GM12878 (cell line): ENCODE measurements around the gene DHX32. TPM values are rescaled to one million over a fixed set of nuclear protein-coding genes. Genes with fewer than 3 reads are reported as not detected.

ENCODE experiments used
- CBX3 ChIP-seq: fragments of 200-600 bp; sonication (generic); IDR thresholded peaks from 2 replicates; pipeline ENCODE4 v1.6.1; 2016; ENCODE audit warnings: low read depth, borderline replicate concordance
- CHD1 ChIP-seq: IDR thresholded peaks from 2 replicates; pipeline ENCODE4 v1.6.1; 2012; ENCODE audit warnings: low read depth, low read length, improper control_type of control experiment
- EGR1 ChIP-seq, 2 experiments: IDR thresholded peaks; 1 replicate in 1 of 2; 2 replicates in 1 of 2; pipeline ENCODE4 v1.6.1; 2011 to 2012; ENCODE audit warnings: low read depth in 2 of 2, low read length in 2 of 2, borderline replicate concordance in 1 of 2, mild to moderate bottlenecking in 1 of 2, moderate library complexity in 1 of 2
- ESRRA ChIP-seq: IDR thresholded peaks from 2 replicates; pipeline ENCODE4 v1.6.1; 2012; ENCODE audit warnings: mild to moderate bottlenecking, low read length, improper control_type of control experiment
- ETV6 ChIP-seq, 2 experiments: fragments of 450-650 bp in 1 of 2; IDR thresholded peaks in 1 of 2; conservative IDR thresholded peaks in 1 of 2; 2 replicates each; pipeline ENCODE4 v1.6.1; 2014; ENCODE audit warnings: antibody characterized with exemption in 1 of 2, borderline replicate concordance in 1 of 2, low read depth in 1 of 2, mild to moderate bottlenecking in 1 of 2, moderate library complexity in 1 of 2
- FOXK2 ChIP-seq: fragments of 450-650 bp; IDR thresholded peaks from 2 replicates; pipeline ENCODE4 v1.6.1; 2017; ENCODE audit warnings: mild to moderate bottlenecking, moderate library complexity
- GABPA ChIP-seq: IDR thresholded peaks from 2 replicates; pipeline ENCODE4 v1.6.1; 2014; ENCODE audit warnings: antibody characterized with exemption, low read depth, mild to moderate bottlenecking, inconsistent platforms
- NFIC ChIP-seq: IDR thresholded peaks from 2 replicates; pipeline ENCODE4 v1.6.1; 2012; ENCODE audit warnings: low read depth, mild to moderate bottlenecking, inconsistent platforms, low read length, moderate library complexity
- POLR2A ChIP-seq: IDR thresholded peaks from 2 replicates; pipeline ENCODE4 v1.6.1; 2011; ENCODE audit warnings: low read depth, mild to moderate bottlenecking, low read length
- RCOR1 ChIP-seq: conservative IDR thresholded peaks from 2 replicates; pipeline ENCODE4 v1.6.1; 2012; ENCODE audit warnings: low read depth, low read length, improper control_type of control experiment
- SREBF1 ChIP-seq: IDR thresholded peaks from 2 replicates; pipeline ENCODE4 v1.6.1; 2012; ENCODE audit warnings: mild to moderate bottlenecking, low read length
- SREBF2 ChIP-seq: IDR thresholded peaks from 2 replicates; pipeline ENCODE4 v1.6.1; 2012; ENCODE audit warnings: mild to moderate bottlenecking, low read length
- STAT3 ChIP-seq: IDR thresholded peaks from 2 replicates; pipeline ENCODE4 v1.6.1; 2011; ENCODE audit warnings: low read depth, low read length, improper control_type of control experiment
- SUZ12 ChIP-seq: fragments of 200-600 bp; sonication (generic); IDR thresholded peaks from one replicate; pipeline ENCODE4 v1.6.1; 2018; ENCODE audit warnings: antibody characterized with exemption, mild to moderate bottlenecking; ENCODE audit not compliant: unreplicated experiment
- TAF1 ChIP-seq: IDR thresholded peaks from 2 replicates; pipeline ENCODE4 v1.6.1; 2011; ENCODE audit warnings: mild to moderate bottlenecking, low read depth, low read length, borderline replicate concordance
- ZZZ3 ChIP-seq: IDR thresholded peaks from 2 replicates; pipeline ENCODE4 v1.6.1; 2011; ENCODE audit warnings: low read depth; ENCODE audit not compliant: control insufficient read depth, insufficient read length
- polyA plus RNA-seq, 11 experiments: library from polyadenylated mRNA; depleted of rRNA in 4 of 11; unstranded in 6 of 11; stranded (reverse) in 5 of 11; fragments of >200 nt; fragmentation: Nextera tagmentation in 4 of 11; fragmentation: Illumina TruSeq in 1 of 11; extraction: Ambion mirVana in 4 of 11; extraction: Trizol in 1 of 11; gene quantifications; 1 replicate in 1 of 11; 2 replicates in 10 of 11; pipeline versions ENCODE4 v1.2.1 to v1.2.3, GENCODE V29; 2011 to 2016; ENCODE audit warnings: inconsistent platforms in 2 of 11, missing spikeins in 2 of 11, low read depth in 1 of 11
- total RNA-seq, 4 experiments: library from RNA; depleted of rRNA in 3 of 4; stranded (reverse); fragments of >200 nt in 3 of 4; fragmentation: Illumina TruSeq in 1 of 4; extraction: Trizol in 1 of 4; gene quantifications; 2 replicates each; pipeline versions ENCODE4 v1.2.1 to v1.2.3, GENCODE V29; 2013 to 2021
- TF ChIP-seq, protein P1 (sequence below): IDR thresholded peaks from 2 replicates; pipeline ENCODE4 v1.6.1; 2011; ENCODE audit warnings: mild to moderate bottlenecking, low read depth, low read length, moderate library complexity; ENCODE audit not compliant: insufficient replicate concordance
- TF ChIP-seq, protein P2 (sequence below), 3 experiments: IDR thresholded peaks in 2 of 3; conservative IDR thresholded peaks in 1 of 3; 2 replicates each; pipeline ENCODE4 v1.5.1; 2011; ENCODE audit warnings: low read depth in 3 of 3, low read length in 3 of 3, mild to moderate bottlenecking in 3 of 3, control low read depth in 2 of 3, moderate library complexity in 2 of 3, inconsistent platforms in 1 of 3, mixed read lengths in 1 of 3; ENCODE audit not compliant: control insufficient read depth in 2 of 3, insufficient read depth in 1 of 3; ENCODE audit errors: extremely low read depth in 1 of 3
- TF ChIP-seq, protein P3 (sequence below): fragments of 450-650 bp; conservative IDR thresholded peaks from 2 replicates; pipeline ENCODE4 v1.6.1; 2017; ENCODE audit warnings: mild to moderate bottlenecking, moderate library complexity
- TF ChIP-seq, protein P4 (sequence below): IDR thresholded peaks from 2 replicates; pipeline ENCODE4 v1.6.1; 2011; ENCODE audit warnings: low read depth, mild to moderate bottlenecking, low read length, moderate library complexity, borderline replicate concordance; ENCODE audit errors: extremely low read depth
- TF ChIP-seq, protein P5 (sequence below): fragments of 150-350 bp; IDR thresholded peaks from 2 replicates; pipeline ENCODE4 v1.6.1; 2014; ENCODE audit warnings: mild to moderate bottlenecking, low read depth, low read length

The DHX32 gene
- total and polyA plus RNA-seq, 10 of the 15 experiments (the other 5 are each of a cell fraction or from before 2014, with no cell fraction given): 5.4 to 21.0 (median 16.0) TPM

DNA sequence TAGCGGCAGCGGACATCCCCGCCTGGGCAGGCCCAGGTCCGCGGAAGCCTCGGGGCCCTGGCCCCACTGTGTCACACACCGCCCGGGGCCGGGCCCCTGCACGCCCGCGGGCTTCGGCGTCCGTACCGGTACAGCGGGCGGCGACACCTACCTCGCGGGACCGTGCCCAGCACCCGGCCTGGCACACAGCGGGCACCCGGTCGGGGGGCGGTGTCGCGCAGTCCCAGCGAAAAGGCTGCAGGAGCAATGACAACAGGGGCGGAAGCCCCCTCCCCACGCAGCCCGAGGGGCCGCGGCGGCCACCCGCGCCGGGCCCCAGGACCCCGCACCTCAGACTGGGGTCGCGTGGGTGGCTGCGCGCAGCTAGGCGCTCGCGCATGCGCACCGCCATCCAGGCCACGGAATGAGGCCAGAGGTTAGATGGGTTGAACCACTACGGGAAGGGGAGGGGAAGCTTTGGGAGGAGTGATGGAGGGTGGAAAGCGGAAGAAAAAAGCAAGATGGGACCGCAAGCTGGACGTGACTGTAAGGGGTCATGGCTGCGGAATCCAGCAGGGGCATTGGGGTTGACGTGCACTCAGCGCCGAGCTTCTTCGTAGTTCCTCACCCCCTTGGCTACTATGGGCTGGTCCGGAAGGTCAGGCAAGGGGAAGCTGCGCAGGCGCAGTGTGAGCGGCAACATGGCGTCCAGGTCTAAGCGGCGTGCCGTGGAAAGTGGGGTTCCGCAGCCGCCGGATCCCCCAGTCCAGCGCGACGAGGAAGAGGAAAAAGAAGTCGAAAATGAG lies 58.0 kb downstream of the DHX32 start, which contains the start of the genes BCCIP and UROS (continued):
- TF ChIP-seq, protein P1, sequence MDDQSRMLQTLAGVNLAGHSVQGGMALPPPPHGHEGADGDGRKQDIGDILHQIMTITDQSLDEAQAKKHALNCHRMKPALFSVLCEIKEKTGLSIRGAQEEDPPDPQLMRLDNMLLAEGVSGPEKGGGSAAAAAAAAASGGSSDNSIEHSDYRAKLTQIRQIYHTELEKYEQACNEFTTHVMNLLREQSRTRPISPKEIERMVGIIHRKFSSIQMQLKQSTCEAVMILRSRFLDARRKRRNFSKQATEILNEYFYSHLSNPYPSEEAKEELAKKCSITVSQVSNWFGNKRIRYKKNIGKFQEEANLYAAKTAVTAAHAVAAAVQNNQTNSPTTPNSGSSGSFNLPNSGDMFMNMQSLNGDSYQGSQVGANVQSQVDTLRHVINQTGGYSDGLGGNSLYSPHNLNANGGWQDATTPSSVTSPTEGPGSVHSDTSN: no peak
- TF ChIP-seq GABPA (no peak), ETV6 (conservative IDR thresholded peaks at IDR 0.05 in 1 of 2, IDR thresholded peaks at IDR 0.05 in 1 of 2; ENCODE audit: borderline replicate concordance in 1 of 2, low read depth in 1 of 2) (no peak), STAT3 (0 out of 2 replicates have a peak, but pooled peaks have one; percentile 60), EGR1 (IDR thresholded peaks at IDR 0.05; ENCODE audit: borderline replicate concordance in 1 of 2, low read depth in 2 of 2, low read length in 2 of 2) (peak; percentile 34 to 90), SREBF1 (peak; percentile 99), POLR2A (peak; percentile 88), CHD1 (peak; percentile 99), CBX3 (no peak), SUZ12 (no peak), FOXK2 (peak; percentile 100), NFIC (no peak), SREBF2 (no peak), TAF1 (peak; percentile 89), ESRRA (no peak), RCOR1 (no peak), ZZZ3 (no peak)
- TF ChIP-seq, protein P2, sequence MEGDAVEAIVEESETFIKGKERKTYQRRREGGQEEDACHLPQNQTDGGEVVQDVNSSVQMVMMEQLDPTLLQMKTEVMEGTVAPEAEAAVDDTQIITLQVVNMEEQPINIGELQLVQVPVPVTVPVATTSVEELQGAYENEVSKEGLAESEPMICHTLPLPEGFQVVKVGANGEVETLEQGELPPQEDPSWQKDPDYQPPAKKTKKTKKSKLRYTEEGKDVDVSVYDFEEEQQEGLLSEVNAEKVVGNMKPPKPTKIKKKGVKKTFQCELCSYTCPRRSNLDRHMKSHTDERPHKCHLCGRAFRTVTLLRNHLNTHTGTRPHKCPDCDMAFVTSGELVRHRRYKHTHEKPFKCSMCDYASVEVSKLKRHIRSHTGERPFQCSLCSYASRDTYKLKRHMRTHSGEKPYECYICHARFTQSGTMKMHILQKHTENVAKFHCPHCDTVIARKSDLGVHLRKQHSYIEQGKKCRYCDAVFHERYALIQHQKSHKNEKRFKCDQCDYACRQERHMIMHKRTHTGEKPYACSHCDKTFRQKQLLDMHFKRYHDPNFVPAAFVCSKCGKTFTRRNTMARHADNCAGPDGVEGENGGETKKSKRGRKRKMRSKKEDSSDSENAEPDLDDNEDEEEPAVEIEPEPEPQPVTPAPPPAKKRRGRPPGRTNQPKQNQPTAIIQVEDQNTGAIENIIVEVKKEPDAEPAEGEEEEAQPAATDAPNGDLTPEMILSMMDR (IDR thresholded peaks at IDR 0.05 in 2 of 3, conservative IDR thresholded peaks at IDR 0.05 in 1 of 3; ENCODE audit: control insufficient read depth in 2 of 3, extremely low read depth in 1 of 3, insufficient read depth in 1 of 3, low read depth in 3 of 3, low read length in 3 of 3): no peak
- TF ChIP-seq, protein P3, sequence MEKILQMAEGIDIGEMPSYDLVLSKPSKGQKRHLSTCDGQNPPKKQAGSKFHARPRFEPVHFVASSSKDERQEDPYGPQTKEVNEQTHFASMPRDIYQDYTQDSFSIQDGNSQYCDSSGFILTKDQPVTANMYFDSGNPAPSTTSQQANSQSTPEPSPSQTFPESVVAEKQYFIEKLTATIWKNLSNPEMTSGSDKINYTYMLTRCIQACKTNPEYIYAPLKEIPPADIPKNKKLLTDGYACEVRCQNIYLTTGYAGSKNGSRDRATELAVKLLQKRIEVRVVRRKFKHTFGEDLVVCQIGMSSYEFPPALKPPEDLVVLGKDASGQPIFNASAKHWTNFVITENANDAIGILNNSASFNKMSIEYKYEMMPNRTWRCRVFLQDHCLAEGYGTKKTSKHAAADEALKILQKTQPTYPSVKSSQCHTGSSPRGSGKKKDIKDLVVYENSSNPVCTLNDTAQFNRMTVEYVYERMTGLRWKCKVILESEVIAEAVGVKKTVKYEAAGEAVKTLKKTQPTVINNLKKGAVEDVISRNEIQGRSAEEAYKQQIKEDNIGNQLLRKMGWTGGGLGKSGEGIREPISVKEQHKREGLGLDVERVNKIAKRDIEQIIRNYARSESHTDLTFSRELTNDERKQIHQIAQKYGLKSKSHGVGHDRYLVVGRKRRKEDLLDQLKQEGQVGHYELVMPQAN: peak; percentile 94
- TF ChIP-seq, protein P4, sequence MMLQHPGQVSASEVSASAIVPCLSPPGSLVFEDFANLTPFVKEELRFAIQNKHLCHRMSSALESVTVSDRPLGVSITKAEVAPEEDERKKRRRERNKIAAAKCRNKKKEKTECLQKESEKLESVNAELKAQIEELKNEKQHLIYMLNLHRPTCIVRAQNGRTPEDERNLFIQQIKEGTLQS: no peak
- TF ChIP-seq, protein P5, sequence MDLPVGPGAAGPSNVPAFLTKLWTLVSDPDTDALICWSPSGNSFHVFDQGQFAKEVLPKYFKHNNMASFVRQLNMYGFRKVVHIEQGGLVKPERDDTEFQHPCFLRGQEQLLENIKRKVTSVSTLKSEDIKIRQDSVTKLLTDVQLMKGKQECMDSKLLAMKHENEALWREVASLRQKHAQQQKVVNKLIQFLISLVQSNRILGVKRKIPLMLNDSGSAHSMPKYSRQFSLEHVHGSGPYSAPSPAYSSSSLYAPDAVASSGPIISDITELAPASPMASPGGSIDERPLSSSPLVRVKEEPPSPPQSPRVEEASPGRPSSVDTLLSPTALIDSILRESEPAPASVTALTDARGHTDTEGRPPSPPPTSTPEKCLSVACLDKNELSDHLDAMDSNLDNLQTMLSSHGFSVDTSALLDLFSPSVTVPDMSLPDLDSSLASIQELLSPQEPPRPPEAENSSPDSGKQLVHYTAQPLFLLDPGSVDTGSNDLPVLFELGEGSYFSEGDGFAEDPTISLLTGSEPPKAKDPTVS: 0 out of 2 replicates have a peak, but pooled peaks have one; percentile 26
